H1 (cell line): ENCODE data around the gene HDAC9.

Experiments
- ASH2L ChIP-seq: fragments of 200-600, 300-600 bp; sonication (generic); IDR thresholded peaks from one replicate; pipeline ENCODE4 v1.7.1; 2017; ENCODE audit warnings: low read length
- BACH1 ChIP-seq: IDR thresholded peaks from 2 replicates; pipeline ENCODE4 v1.6.1; 2012; ENCODE audit warnings: low read length, improper control_type of control experiment
- RAD21 ChIP-seq, 2 experiments: IDR thresholded peaks in 1 of 2; conservative IDR thresholded peaks in 1 of 2; 2 replicates each; pipeline ENCODE4 v1.6.1; 2011; ENCODE audit warnings: low read depth in 2 of 2, low read length in 2 of 2, improper control_type of control experiment in 1 of 2, inconsistent platforms in 1 of 2, mild to moderate bottlenecking in 1 of 2, moderate library complexity in 1 of 2
- SRF ChIP-seq: IDR thresholded peaks from 2 replicates; pipeline ENCODE4 v1.6.1; 2011; ENCODE audit warnings: mild to moderate bottlenecking, low read depth, low read length, moderate library complexity
- TF ChIP-seq, protein P1 (sequence below), 3 experiments: IDR thresholded peaks; 1 replicate in 2 of 3; 2 replicates in 1 of 3; pipeline versions ENCODE4 v1.5.1 to v1.6.1; 2011; ENCODE audit warnings: low read length in 3 of 3, mild to moderate bottlenecking in 3 of 3, inconsistent platforms in 2 of 3, low read depth in 1 of 3, moderate library complexity in 1 of 3; ENCODE audit not compliant: insufficient read depth in 1 of 3; ENCODE audit errors: control extremely low read depth in 1 of 3

DNA sequence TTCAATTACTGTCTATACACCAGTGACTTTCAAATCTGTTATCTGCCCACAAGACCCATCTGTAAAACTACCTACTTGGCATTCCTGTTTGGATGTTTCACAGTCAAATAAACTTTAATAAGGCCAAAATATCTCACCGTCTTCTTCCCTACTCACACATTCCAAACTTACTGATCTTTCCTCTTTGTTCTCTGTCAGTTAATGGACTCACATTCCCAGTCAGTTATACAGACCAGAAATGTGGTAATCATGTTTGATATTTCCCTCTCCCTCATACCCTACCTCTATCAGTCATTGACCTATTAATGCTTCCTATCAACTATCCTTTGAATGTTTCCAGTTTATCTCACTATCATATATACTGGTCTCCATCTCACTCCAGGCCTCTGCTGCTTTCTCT is 28.5 kb upstream of the HDAC9 start:
- TF ChIP-seq ASH2L (no peak), BACH1 (no peak), SRF (no peak), RAD21 (IDR thresholded peaks at IDR 0.05 in 1 of 2, conservative IDR thresholded peaks at IDR 0.05 in 1 of 2; ENCODE audit: low read depth in 2 of 2, low read length in 2 of 2) (no peak)
- TF ChIP-seq, protein P1, sequence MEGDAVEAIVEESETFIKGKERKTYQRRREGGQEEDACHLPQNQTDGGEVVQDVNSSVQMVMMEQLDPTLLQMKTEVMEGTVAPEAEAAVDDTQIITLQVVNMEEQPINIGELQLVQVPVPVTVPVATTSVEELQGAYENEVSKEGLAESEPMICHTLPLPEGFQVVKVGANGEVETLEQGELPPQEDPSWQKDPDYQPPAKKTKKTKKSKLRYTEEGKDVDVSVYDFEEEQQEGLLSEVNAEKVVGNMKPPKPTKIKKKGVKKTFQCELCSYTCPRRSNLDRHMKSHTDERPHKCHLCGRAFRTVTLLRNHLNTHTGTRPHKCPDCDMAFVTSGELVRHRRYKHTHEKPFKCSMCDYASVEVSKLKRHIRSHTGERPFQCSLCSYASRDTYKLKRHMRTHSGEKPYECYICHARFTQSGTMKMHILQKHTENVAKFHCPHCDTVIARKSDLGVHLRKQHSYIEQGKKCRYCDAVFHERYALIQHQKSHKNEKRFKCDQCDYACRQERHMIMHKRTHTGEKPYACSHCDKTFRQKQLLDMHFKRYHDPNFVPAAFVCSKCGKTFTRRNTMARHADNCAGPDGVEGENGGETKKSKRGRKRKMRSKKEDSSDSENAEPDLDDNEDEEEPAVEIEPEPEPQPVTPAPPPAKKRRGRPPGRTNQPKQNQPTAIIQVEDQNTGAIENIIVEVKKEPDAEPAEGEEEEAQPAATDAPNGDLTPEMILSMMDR (IDR thresholded peaks at IDR 0.05; ENCODE audit: control extremely low read depth in 1 of 3, insufficient read depth in 1 of 3, low read depth in 1 of 3, low read length in 3 of 3): no peak
